Sigmoid colon (tissue), 7 donors: Measurements from ENCODE around the gene NANP. TPM values are rescaled to one million over a fixed set of nuclear protein-coding genes. Genes with fewer than 3 reads are reported as not detected.

Source experiments
- DNase-seq: peaks from one replicate; pipeline ENCODE4 v3.0.0-alpha.2; 2019
- H3K27ac ChIP-seq, 4 donors: fragments of 200-600 bp; sonication (generic); one replicate each; pipeline ENCODE4 v1.5.1; 2016 to 2019; ENCODE audit warnings: mild to moderate bottlenecking in 1 of 4
- H3K27me3 ChIP-seq, 3 donors: fragments of 200-600 bp; sonication (generic); one replicate each; pipeline ENCODE4 v1.5.1; 2019; ENCODE audit warnings: mild to moderate bottlenecking in 1 of 3
- H3K36me3 ChIP-seq, 4 donors: fragments of 200-600 bp; sonication (generic); one replicate each; pipeline ENCODE4 v1.5.1; 2016 to 2019
- H3K4me1 ChIP-seq, 4 donors: fragments of 200-600 bp; sonication (generic); one replicate each; pipeline ENCODE4 v1.5.1; 2017 to 2019
- H3K4me3 ChIP-seq, 4 donors: fragments of 200-600 bp; sonication (generic); one replicate each; pipeline ENCODE4 v1.5.1; 2017 to 2019; ENCODE audit warnings: mild to moderate bottlenecking in 2 of 4, moderate library complexity in 1 of 4
- H3K9me3 ChIP-seq, 4 donors: fragments of 200-600 bp in 3 of 4; sonication (generic) in 3 of 4; one replicate each; pipeline versions ENCODE4 v1.5.1 to v1.6.1; 2013 to 2019
- EP300 ChIP-seq, 4 donors: sonication (generic); formaldehyde crosslinking; IDR thresholded peaks; one replicate each; pipeline ENCODE4 v1.6.1; 2017; ENCODE audit warnings: antibody characterized with exemption in 4 of 4
- POLR2A ChIP-seq, 2 donors: fragments of 450-650 bp; IDR thresholded peaks; one replicate each; pipeline ENCODE4 v1.6.1; 2016; ENCODE audit warnings: antibody characterized with exemption in 2 of 2, mild to moderate bottlenecking in 2 of 2, moderate library complexity in 2 of 2
- POLR2AphosphoS5 ChIP-seq, 4 donors: sonication (generic); formaldehyde crosslinking; IDR thresholded peaks; one replicate each; pipeline ENCODE4 v1.6.1; 2017; ENCODE audit warnings: antibody characterized with exemption in 4 of 4
- WGBS, 2 donors: extraction: QIAGEN DNeasy Blood & Tissue Kit; methylation state at CpG; one replicate each; pipeline ENCODE4 v1.1.7; 2013; 5-methylcytosine and 5-hydroxymethylcytosine counted together
- intact Hi-C: fragments of 100-400 bp; cut with DNase I; formaldehyde crosslinking; loops from one replicate; pipeline ENCODE4 v1.15.1; 2023
- polyA plus RNA-seq, 3 donors: library from polyadenylated mRNA; stranded (reverse); fragments of 200-250 nt; gene quantifications; one replicate each; pipeline ENCODE4 v1.2.3, GENCODE V29; 2013
- total RNA-seq, 4 donors: library from RNA; depleted of rRNA; stranded (reverse); fragments of >200 nt; gene quantifications; one replicate each; pipeline ENCODE4 v1.1.0, GENCODE V29; 2016
- TF ChIP-seq, protein P1 (sequence below), 4 experiments: fragments of 450-650 bp in 3 of 4; fragments of 200-600 bp in 1 of 4; IDR thresholded peaks; one replicate each; pipeline ENCODE4 v1.5.1; 2016 to 2019; ENCODE audit warnings: antibody characterized with exemption in 4 of 4, mild to moderate bottlenecking in 3 of 4, moderate library complexity in 2 of 4
- donor health status: healthy with polysubstance abuse.
- donor health status: Bipolar disorder and iron deficiency.
- donor health status: healthy.

The NANP gene
- total and polyA plus RNA-seq, 7 donors = 1.2 to 5.7 (median 3.9) TPM

DNA sequence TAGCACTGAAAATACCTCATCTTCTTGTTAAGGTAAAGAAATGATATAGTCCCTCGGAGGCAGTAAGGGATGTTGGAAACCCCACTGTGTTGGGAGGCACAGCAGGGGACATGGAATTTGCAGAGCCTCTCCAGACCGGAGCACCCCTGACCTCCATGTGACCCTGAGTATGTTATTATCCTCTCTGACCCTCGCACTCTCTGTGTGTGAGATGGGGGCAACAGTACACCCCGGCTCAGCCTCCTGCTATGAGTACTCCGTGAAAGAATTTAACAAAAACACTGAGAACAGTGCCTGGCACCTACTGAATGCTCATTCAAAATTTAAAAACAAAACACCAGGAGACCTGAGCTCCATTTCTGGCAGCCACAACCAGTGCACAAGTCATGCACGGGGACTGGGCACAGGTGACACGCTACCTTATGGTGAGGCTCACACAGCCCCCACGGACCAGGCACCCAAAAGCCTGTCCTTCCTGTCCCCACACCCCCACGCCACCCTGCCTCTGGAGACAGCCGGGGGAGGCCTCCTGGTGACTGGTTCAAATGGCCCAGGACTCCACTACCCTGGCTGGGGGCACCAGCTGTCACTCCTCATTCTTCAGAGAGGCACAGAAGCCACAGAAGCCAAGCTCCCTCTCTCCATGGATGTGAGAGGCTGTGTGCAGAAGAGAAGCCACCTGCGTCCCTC is 44.6 kb downstream of the NANP start:
- intact Hi-C loops = no loop called here
- no peak for DNase-seq

DNA sequence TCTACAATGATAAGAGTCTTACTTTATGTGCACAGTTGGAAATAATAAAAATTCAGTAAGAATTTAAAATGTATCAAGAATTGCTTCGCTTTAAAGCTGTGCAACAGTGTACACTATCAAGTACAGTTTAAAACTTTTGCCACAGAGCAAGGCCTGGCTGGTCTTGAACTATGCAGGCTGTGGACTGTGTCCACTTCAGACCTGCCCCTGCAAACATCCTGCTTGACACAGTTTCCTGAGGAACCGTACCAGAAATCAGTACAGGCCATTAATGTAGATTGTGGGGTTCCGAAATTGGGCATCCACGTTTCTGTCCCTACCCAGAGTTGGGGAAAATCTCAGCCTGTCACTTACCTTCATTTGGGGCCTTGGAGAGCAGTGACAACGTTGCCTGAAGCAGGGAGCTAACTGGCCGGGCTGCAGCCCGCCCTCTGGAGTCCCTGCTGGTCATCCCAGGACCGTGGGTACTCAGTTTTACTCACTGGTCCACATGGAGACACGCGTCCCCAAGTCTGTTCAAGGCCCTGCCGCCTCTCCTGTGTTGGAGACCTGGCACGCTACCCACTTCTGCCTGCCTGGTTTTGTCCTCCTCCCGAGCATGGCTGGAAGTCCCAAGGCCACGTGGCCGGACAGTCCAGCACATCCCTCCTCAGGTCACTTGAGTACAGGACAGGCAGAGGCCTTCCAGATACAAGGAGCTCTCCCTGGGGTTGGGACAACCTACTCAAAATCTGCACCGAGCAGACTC is 46.9 kb downstream of the NANP start:
- TF ChIP-seq EP300 (IDR thresholded peaks at IDR 0.05) (no peak), POLR2A (IDR thresholded peaks at IDR 0.05) (no peak), POLR2AphosphoS5 (IDR thresholded peaks at IDR 0.05) (no peak)
- TF ChIP-seq, protein P1, sequence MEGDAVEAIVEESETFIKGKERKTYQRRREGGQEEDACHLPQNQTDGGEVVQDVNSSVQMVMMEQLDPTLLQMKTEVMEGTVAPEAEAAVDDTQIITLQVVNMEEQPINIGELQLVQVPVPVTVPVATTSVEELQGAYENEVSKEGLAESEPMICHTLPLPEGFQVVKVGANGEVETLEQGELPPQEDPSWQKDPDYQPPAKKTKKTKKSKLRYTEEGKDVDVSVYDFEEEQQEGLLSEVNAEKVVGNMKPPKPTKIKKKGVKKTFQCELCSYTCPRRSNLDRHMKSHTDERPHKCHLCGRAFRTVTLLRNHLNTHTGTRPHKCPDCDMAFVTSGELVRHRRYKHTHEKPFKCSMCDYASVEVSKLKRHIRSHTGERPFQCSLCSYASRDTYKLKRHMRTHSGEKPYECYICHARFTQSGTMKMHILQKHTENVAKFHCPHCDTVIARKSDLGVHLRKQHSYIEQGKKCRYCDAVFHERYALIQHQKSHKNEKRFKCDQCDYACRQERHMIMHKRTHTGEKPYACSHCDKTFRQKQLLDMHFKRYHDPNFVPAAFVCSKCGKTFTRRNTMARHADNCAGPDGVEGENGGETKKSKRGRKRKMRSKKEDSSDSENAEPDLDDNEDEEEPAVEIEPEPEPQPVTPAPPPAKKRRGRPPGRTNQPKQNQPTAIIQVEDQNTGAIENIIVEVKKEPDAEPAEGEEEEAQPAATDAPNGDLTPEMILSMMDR (IDR thresholded peaks at IDR 0.05) = no peak
- WGBS, 2 donors = 86 to 93% methylated on average over 16 of the region's 16 CpGs
- Histone ChIP-seq H3K4me1 (peaks cover 0 to 12% (median 4%) of the 10 kb centered on the region in 4 donors), H3K36me3 (no peaks in the 10 kb centered on the region), H3K27me3 (no peaks in the 10 kb centered on the region), H3K9me3 (no peaks in the 10 kb centered on the region), H3K4me3 (no peak overlapping the region), H3K27ac (no peak overlapping the region)
- no peak for DNase-seq
- intact Hi-C loops = no loop called here

More for the DNA sequence above, 44.6 kb downstream of the NANP start:
- H3K9me3 ChIP-seq = no peaks in the 10 kb centered on the region
- no peak overlapping the region for H3K27ac ChIP-seq
- no peak for TF ChIP-seq POLR2A (IDR thresholded peaks at IDR 0.05)
- TF ChIP-seq, protein P1 (IDR thresholded peaks at IDR 0.05) = no peak
- no peak for TF ChIP-seq EP300 (IDR thresholded peaks at IDR 0.05)
- no peak for TF ChIP-seq POLR2AphosphoS5 (IDR thresholded peaks at IDR 0.05)
- H3K4me1 ChIP-seq = peaks cover 0 to 16% (median 8%) of the 10 kb centered on the region in 4 donors
- 81 to 90% methylated on average over 11 of the region's 11 CpGs for WGBS, 2 donors
- no peaks in the 10 kb centered on the region for H3K36me3 ChIP-seq
- H3K4me3 ChIP-seq = no peak overlapping the region
- no peaks in the 10 kb centered on the region for H3K27me3 ChIP-seq

DNA sequence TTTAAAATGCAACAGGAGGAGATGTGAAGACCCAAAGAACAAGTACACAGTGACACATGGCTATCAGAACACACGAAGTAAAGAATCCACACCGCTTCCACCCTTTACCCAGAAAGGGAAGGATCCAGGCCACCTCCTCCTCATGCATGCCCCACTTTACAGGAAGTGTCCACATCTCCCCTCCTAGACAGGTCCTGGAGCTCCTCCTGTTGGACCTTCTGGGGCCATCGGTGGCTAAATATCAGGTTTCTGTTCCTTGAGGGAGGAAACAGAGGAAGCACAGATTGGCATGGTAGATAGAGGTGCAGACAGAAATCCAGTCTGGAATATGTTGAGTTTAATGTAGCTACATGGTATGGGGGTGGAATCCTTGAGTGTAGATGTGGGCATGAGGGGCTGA is 49.4 kb downstream of the NANP start:
- intact Hi-C loops = no loop called here
- no peak overlapping the region for H3K4me3 ChIP-seq
- no peak overlapping the region for H3K27ac ChIP-seq
- 61 to 81% methylated on average over 3 of the region's 3 CpGs for WGBS, 2 donors
- no peak for DNase-seq
- no peaks in the 10 kb centered on the region for H3K36me3 ChIP-seq
- peaks cover 0 to 7% (median 2%) of the 10 kb centered on the region in 4 donors for H3K4me1 ChIP-seq
- TF ChIP-seq, protein P1 (IDR thresholded peaks at IDR 0.05) = peak in 1 of 4 experiments; percentile 11
- no peak for TF ChIP-seq POLR2AphosphoS5 (IDR thresholded peaks at IDR 0.05)
- no peaks in the 10 kb centered on the region for H3K9me3 ChIP-seq
- H3K27me3 ChIP-seq = no peaks in the 10 kb centered on the region

DNA sequence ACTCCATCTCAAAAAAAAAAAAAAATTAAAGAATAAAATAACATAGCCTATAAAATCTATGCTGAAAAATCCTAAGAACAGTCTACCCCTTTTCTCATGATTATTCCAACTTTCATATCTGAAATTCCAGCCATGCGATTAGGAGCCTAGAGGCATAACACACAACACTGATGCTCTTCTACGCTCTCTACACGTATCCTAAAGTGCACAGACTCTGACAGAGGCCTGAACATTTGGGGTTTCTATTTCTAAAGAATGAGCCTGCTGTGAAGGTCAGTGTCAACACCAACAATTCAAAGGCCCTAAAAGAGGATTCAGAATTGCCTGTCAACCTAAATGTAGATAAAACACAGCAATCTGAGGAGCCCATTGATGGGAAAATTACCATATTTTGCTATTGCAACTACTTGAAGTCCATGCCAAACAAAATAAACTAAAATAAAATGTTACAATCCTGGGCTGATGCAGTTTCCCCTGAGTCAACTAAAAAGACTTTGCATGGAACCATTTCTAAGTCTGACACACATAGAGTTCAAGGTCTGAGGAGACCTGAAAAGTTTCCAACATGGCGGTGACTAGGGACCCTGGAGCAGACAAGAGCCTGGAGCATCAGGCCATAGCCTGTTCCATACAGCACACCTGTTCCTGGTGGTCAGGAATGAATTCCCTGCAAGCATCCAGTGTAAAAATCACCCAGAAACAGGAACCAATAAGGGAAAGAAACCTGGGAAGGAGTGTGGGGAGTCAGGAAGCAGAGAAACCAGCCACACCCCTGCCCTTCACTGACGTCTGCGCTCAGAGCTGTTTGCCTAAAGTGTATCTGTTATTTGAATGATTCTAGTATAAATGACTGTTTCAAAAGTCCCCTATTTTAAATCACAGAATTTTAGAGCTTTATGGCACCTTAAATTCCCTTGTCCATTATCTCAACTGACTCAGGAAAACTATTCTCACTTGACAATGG is 50.2 kb downstream of the NANP start:
- Histone ChIP-seq H3K27me3 (no peaks in the 10 kb centered on the region), H3K9me3 (no peaks in the 10 kb centered on the region), H3K27ac (no peak overlapping the region), H3K36me3 (no peaks in the 10 kb centered on the region), H3K4me3 (no peak overlapping the region), H3K4me1 (peaks cover 0 to 7% (median 2%) of the 10 kb centered on the region in 4 donors)
- WGBS, 2 donors = 78 to 82% methylated on average over 6 of the region's 6 CpGs
- TF ChIP-seq, protein P1 (IDR thresholded peaks at IDR 0.05) = no peak
- TF ChIP-seq POLR2AphosphoS5 (IDR thresholded peaks at IDR 0.05) (no peak), EP300 (IDR thresholded peaks at IDR 0.05) (no peak), POLR2A (IDR thresholded peaks at IDR 0.05) (no peak)
- intact Hi-C loops = no loop called here
- DNase-seq = no peak
